ENCODE measurements around the gene REEP2.
"Not testable (repeated sequence)": the region's sequence is repeated elsewhere in the genome, so short reads cannot be mapped to it uniquely, and the experiment has no call there.

Gene REEP2

GRCh38 chr5:138466900-138467710 is 28.2 kb downstream of the REEP2 start:
- DNase-seq = peak; percentile 32 to 33

- DNase-seq = peak; percentile 26
These were observed 28.9 kb downstream of the REEP2 start for GRCh38 chr5:138467711-138468132.

GRCh38 chr5:138468133-138468965 is 29.5 kb downstream of the REEP2 start:
- no peak for DNase-seq

GRCh38 chr5:138468966-138469539 is 30.2 kb downstream of the REEP2 start:
- no peak for DNase-seq

GRCh38 chr5:138469540-138470321 is 30.9 kb downstream of the REEP2 start:
- DNase-seq = peak; percentile 60 to 67

GRCh38 chr5:138470322-138471051 is 31.6 kb downstream of the REEP2 start:
- DNase-seq = peak; percentile 39 to 42

GRCh38 chr5:138471052-138471361 is 32.1 kb downstream of the REEP2 start:
- DNase-seq = no peak

- no peak for DNase-seq
These were observed 33.5 kb downstream of the REEP2 start for GRCh38 chr5:138472353-138472752.

- DNase-seq = not testable (repeated sequence)
These were observed 34.3 kb downstream of the REEP2 start for GRCh38 chr5:138473151-138473550.

GRCh38 chr5:138476918-138477317 is 38.1 kb downstream of the REEP2 start:
- no peak for DNase-seq

GRCh38 chr5:138482638-138483037 is 43.8 kb downstream of the REEP2 start:
- DNase-seq = no peak

- DNase-seq = no peak
These were observed 49.7 kb downstream of the REEP2 start for GRCh38 chr5:138488481-138488945.

- DNase-seq = no peak
These were observed 50.8 kb downstream of the REEP2 start for GRCh38 chr5:138489683-138490061.

GRCh38 chr5:138490648-138491283 is 51.9 kb downstream of the REEP2 start:
- DNase-seq = no peak

- DNase-seq = no peak
These were observed 52.4 kb downstream of the REEP2 start for GRCh38 chr5:138491284-138491648.

- DNase-seq = peak; percentile 76 to 79
These were observed 53.1 kb downstream of the REEP2 start for GRCh38 chr5:138491669-138492559.

- no peak for DNase-seq
These were observed 53.7 kb downstream of the REEP2 start for GRCh38 chr5:138492560-138493045.

- no peak for DNase-seq
These were observed 56.5 kb downstream of the REEP2 start for GRCh38 chr5:138495351-138495750.

All from activated CD4-positive, alpha-beta T cell treated with anti-CD3 and anti-CD28 coated beads, Interleukin-2, amount 50 U/mL, for 4 hours (primary cell).